ENCODE measurements around the gene XPO4.

- no peak for TF ChIP-seq POLR2A (IDR thresholded peaks at IDR 0.05)
- TF ChIP-seq, protein P1, sequence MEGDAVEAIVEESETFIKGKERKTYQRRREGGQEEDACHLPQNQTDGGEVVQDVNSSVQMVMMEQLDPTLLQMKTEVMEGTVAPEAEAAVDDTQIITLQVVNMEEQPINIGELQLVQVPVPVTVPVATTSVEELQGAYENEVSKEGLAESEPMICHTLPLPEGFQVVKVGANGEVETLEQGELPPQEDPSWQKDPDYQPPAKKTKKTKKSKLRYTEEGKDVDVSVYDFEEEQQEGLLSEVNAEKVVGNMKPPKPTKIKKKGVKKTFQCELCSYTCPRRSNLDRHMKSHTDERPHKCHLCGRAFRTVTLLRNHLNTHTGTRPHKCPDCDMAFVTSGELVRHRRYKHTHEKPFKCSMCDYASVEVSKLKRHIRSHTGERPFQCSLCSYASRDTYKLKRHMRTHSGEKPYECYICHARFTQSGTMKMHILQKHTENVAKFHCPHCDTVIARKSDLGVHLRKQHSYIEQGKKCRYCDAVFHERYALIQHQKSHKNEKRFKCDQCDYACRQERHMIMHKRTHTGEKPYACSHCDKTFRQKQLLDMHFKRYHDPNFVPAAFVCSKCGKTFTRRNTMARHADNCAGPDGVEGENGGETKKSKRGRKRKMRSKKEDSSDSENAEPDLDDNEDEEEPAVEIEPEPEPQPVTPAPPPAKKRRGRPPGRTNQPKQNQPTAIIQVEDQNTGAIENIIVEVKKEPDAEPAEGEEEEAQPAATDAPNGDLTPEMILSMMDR (IDR thresholded peaks at IDR 0.05), result no peak
- no peak for TF ChIP-seq POLR2AphosphoS5 (IDR thresholded peaks at IDR 0.05)
- no peak for TF ChIP-seq EP300 (IDR thresholded peaks at IDR 0.05)
Observed at GRCh38 chr13:20840568-20840967, 62.0 kb downstream of the XPO4 start.

Data from suprapubic skin (tissue), 4 donors.